DOHH2 (cell line): Measurements from ENCODE around the gene CSNK2A1.

Source experiments
- EZH2phosphoT487 ChIP-seq: fragments of 200-600 bp; sonication (generic); IDR thresholded peaks from 2 replicates; pipeline ENCODE4 v1.6.1; 2017; ENCODE audit warnings: borderline replicate concordance, mild to moderate bottlenecking, antibody characterized with exemption, low read length, moderate library complexity, mixed read lengths
- TF ChIP-seq, protein P1 (sequence below): fragments of 200-600 bp; sonication (generic); IDR thresholded peaks from one replicate; pipeline ENCODE4 v1.5.1; 2014; ENCODE audit warnings: antibody characterized with exemption, mild to moderate bottlenecking, low read depth, low read length; ENCODE audit not compliant: poor library complexity, severe bottlenecking

DNA sequence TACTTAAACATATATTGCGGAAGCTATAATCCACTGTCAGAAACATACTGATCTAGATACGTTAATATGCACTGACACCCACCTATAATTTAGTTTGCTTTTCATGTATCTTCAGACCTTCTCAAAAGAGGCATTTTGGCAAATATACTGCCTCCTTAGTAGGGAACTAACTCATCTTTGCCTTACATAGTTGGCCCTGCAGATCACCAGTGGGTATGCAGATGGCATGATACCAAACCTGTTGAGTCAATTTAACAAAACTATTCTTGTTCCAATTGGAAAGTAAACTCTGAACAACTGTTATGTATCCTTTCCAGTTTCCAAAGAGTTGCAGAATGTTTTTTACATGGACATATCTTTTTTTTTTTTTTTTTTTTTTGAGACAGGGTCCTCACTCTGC lies 45.6 kb downstream of the CSNK2A1 start:
- no peak for TF ChIP-seq EZH2phosphoT487
- TF ChIP-seq, protein P1, sequence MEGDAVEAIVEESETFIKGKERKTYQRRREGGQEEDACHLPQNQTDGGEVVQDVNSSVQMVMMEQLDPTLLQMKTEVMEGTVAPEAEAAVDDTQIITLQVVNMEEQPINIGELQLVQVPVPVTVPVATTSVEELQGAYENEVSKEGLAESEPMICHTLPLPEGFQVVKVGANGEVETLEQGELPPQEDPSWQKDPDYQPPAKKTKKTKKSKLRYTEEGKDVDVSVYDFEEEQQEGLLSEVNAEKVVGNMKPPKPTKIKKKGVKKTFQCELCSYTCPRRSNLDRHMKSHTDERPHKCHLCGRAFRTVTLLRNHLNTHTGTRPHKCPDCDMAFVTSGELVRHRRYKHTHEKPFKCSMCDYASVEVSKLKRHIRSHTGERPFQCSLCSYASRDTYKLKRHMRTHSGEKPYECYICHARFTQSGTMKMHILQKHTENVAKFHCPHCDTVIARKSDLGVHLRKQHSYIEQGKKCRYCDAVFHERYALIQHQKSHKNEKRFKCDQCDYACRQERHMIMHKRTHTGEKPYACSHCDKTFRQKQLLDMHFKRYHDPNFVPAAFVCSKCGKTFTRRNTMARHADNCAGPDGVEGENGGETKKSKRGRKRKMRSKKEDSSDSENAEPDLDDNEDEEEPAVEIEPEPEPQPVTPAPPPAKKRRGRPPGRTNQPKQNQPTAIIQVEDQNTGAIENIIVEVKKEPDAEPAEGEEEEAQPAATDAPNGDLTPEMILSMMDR = no peak
